Stomach (tissue), 9 donors: Measurements from ENCODE around the gene XPC. TPM values are rescaled to one million over a fixed set of nuclear protein-coding genes. Genes with fewer than 3 reads are reported as not detected.

Source experiments
- DNase-seq, 2 donors: peaks; one replicate each; pipeline versions ENCODE4 v3.0.0 to v3.0.0-alpha.2; 2013 to 2019
- H3K27ac ChIP-seq, 5 donors: fragments of 200-600 bp in 4 of 5; sonication (generic) in 4 of 5; one replicate each; pipeline ENCODE4 v1.5.1; 2013 to 2019; ENCODE audit warnings: mild to moderate bottlenecking in 1 of 5, moderate library complexity in 1 of 5
- H3K27me3 ChIP-seq, 3 donors: fragments of 200-600 bp; sonication (generic); one replicate each; pipeline ENCODE4 v1.5.1; 2017 to 2019; ENCODE audit warnings: mixed run types in 1 of 3
- H3K36me3 ChIP-seq, 4 donors: fragments of 200-600 bp; sonication (generic); 1 replicate in 3 of 4; 2 replicates in 1 of 4; pipeline ENCODE4 v1.5.1; 2016 to 2019
- H3K4me1 ChIP-seq, 4 donors: fragments of 200-600 bp; sonication (generic); one replicate each; pipeline ENCODE4 v1.5.1; 2016 to 2019
- H3K4me3 ChIP-seq, 4 donors: fragments of 200-600 bp; sonication (generic) in 3 of 4; one replicate each; pipeline ENCODE4 v1.5.1; 2016 to 2019; ENCODE audit warnings: mild to moderate bottlenecking in 1 of 4
- H3K9me3 ChIP-seq, 4 donors: fragments of 200-600 bp; sonication (generic); one replicate each; pipeline ENCODE4 v1.5.1; 2016 to 2019
- EP300 ChIP-seq: sonication (generic); formaldehyde crosslinking; IDR thresholded peaks from one replicate; pipeline ENCODE4 v1.6.1; 2017; ENCODE audit warnings: antibody characterized with exemption
- POLR2A ChIP-seq, 4 donors: fragments of 450-650 bp; IDR thresholded peaks; one replicate each; pipeline ENCODE4 v1.6.1; 2016; ENCODE audit warnings: antibody characterized with exemption in 4 of 4, control low read depth in 2 of 4, mild to moderate bottlenecking in 1 of 4, moderate library complexity in 1 of 4
- POLR2AphosphoS5 ChIP-seq, 3 donors: sonication (generic); formaldehyde crosslinking; IDR thresholded peaks; one replicate each; pipeline ENCODE4 v1.6.1; 2016; ENCODE audit warnings: antibody characterized with exemption in 3 of 3
- WGBS, 5 donors: extraction: QIAGEN DNeasy Blood & Tissue Kit in 3 of 5; methylation state at CpG; one replicate each; pipeline versions ENCODE4 v1.1.5 to v1.1.7; 2013 to 2018; 5-methylcytosine and 5-hydroxymethylcytosine counted together
- intact Hi-C: fragments of 100-400 bp; cut with DNase I; formaldehyde crosslinking; loops from one replicate; pipeline ENCODE4 v1.15.1; 2023; ENCODE audit warnings: low total_unique reads
- polyA plus RNA-seq, 3 donors: library from polyadenylated mRNA; stranded (reverse); fragments of 200-250 nt; gene quantifications; one replicate each; pipeline ENCODE4 v1.2.3, GENCODE V29; 2013
- total RNA-seq, 5 donors: library from RNA; depleted of rRNA; stranded (reverse); fragments of >200 nt; gene quantifications; one replicate each; pipeline versions ENCODE4 v1.1.0 to v1.2.3, GENCODE V29; 2014 to 2016
- TF ChIP-seq, protein P1 (sequence below), 7 experiments: fragments of 450-650 bp in 4 of 7; fragments of 200-600 bp in 3 of 7; sonication (generic) in 3 of 7; IDR thresholded peaks; one replicate each; pipeline ENCODE4 v1.5.1; 2016 to 2019; ENCODE audit warnings: antibody characterized with exemption in 7 of 7, control low read depth in 2 of 7, mild to moderate bottlenecking in 1 of 7
- donor health status: healthy with polysubstance abuse.
- donor health status: Bipolar disorder and iron deficiency.
- donor health status: healthy.

Gene XPC
- total and polyA plus RNA-seq, 8 donors, result 8.8 to 51.0 (median 36.2) TPM

DNA sequence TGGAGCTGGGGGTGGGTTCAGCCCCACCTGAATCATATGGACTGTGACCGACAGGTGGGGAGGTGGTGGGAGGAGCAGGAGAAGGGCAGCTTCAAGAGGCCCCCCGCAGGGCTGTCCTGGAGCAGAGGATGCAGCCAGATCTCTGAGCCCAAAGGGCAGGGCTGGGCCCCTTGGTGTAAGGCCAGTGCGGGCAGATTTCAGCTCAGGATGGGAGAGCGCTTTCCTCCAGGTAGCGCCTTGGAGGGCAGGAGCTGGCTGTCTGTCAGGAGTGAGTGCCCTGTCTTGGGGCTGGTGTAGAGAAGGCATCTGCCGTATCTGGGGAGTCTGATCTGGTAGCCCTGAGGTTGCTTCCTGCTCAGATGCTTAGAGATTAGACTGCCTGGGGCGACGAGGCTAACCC, 46.3 kb downstream of the XPC start:
- TF ChIP-seq POLR2AphosphoS5 (IDR thresholded peaks at IDR 0.05), result no peak
- TF ChIP-seq EP300, result no peak
- TF ChIP-seq POLR2A (IDR thresholded peaks at IDR 0.05), result no peak
- TF ChIP-seq, protein P1, sequence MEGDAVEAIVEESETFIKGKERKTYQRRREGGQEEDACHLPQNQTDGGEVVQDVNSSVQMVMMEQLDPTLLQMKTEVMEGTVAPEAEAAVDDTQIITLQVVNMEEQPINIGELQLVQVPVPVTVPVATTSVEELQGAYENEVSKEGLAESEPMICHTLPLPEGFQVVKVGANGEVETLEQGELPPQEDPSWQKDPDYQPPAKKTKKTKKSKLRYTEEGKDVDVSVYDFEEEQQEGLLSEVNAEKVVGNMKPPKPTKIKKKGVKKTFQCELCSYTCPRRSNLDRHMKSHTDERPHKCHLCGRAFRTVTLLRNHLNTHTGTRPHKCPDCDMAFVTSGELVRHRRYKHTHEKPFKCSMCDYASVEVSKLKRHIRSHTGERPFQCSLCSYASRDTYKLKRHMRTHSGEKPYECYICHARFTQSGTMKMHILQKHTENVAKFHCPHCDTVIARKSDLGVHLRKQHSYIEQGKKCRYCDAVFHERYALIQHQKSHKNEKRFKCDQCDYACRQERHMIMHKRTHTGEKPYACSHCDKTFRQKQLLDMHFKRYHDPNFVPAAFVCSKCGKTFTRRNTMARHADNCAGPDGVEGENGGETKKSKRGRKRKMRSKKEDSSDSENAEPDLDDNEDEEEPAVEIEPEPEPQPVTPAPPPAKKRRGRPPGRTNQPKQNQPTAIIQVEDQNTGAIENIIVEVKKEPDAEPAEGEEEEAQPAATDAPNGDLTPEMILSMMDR (IDR thresholded peaks at IDR 0.05), result no peak
- Histone ChIP-seq H3K36me3 (peaks cover 72 to 98% (median 88%) of the 10 kb centered on the region in 4 donors), H3K9me3 (no peaks in the 10 kb centered on the region), H3K4me3 (no peak overlapping the region), H3K4me1 (peaks cover 0 to 23% (median 4%) of the 10 kb centered on the region in 4 donors), H3K27me3 (no peaks in the 10 kb centered on the region), H3K27ac (no peak overlapping the region)
- intact Hi-C loops, result no loop called here
- DNase-seq, result no peak
- WGBS, 5 donors, result 87 to 93% (median 93%) methylated on average over 7 to 8 of the region's 8 CpGs

- peaks cover 7 to 23% (median 14%) of the 10 kb centered on the region in 4 donors for H3K4me1 ChIP-seq
- 77 to 90% (median 81%) methylated on average over 5 of the region's 5 CpGs for WGBS, 5 donors
- DNase-seq, result no peak
- intact Hi-C loops, result no loop called here
- H3K4me3 ChIP-seq, result no peak overlapping the region
- no peak for TF ChIP-seq POLR2AphosphoS5 (IDR thresholded peaks at IDR 0.05)
- TF ChIP-seq, protein P1 (IDR thresholded peaks at IDR 0.05), result no peak
- no peak for TF ChIP-seq POLR2A (IDR thresholded peaks at IDR 0.05)
- no peak for TF ChIP-seq EP300
- peaks cover 68 to 88% (median 80%) of the 10 kb centered on the region in 4 donors for H3K36me3 ChIP-seq
- no peaks in the 10 kb centered on the region for H3K27me3 ChIP-seq
- H3K9me3 ChIP-seq, result no peaks in the 10 kb centered on the region
- H3K27ac ChIP-seq, result no peak overlapping the region
Measured at GRCh38 chr3:14131134-14131533, 47.3 kb downstream of the XPC start.

GRCh38 chr3:14130707-14131106, 47.7 kb downstream of the XPC start:
- intact Hi-C loops, result no loop called here
- no peaks in the 10 kb centered on the region for H3K27me3 ChIP-seq
- H3K4me1 ChIP-seq, result peaks cover 10 to 28% (median 18%) of the 10 kb centered on the region in 4 donors
- DNase-seq, result no peak
- H3K36me3 ChIP-seq, result peaks cover 64 to 84% (median 76%) of the 10 kb centered on the region in 4 donors
- 97 to 99% (median 97%) methylated on average over 7 to 12 of the region's 12 CpGs for WGBS, 5 donors
- TF ChIP-seq POLR2A (IDR thresholded peaks at IDR 0.05) (no peak), EP300 (no peak), POLR2AphosphoS5 (IDR thresholded peaks at IDR 0.05) (no peak)
- TF ChIP-seq, protein P1 (IDR thresholded peaks at IDR 0.05), result no peak
- H3K9me3 ChIP-seq, result no peaks in the 10 kb centered on the region
- H3K4me3 ChIP-seq, result no peak overlapping the region
- H3K27ac ChIP-seq, result no peak overlapping the region

DNA sequence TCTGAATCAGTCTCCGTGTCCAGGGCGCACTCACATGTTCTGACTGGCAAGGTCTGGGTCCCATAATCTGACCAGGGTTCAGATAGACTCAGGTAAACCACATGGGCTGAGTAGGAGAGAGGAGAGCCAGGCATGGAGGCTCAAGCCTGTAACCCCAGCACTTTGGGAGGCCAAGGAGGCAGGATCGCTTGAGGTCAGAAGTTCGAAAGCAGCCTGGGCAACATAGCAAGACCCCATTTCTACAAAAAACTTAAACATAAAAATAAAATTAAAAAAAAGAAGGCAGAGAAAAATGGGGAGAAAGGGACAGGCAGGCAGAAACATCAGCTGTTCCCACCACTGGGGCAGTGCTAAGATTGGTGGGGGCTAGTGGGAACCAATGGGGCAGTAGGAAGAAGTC, 48.2 kb downstream of the XPC start:
- DNase-seq, result no peak
- Histone ChIP-seq H3K9me3 (no peaks in the 10 kb centered on the region), H3K27ac (no peak overlapping the region), H3K4me1 (peaks cover 10 to 29% (median 21%) of the 10 kb centered on the region in 4 donors), H3K27me3 (no peaks in the 10 kb centered on the region), H3K36me3 (peaks cover 59 to 79% (median 71%) of the 10 kb centered on the region in 4 donors), H3K4me3 (no peak overlapping the region)
- WGBS, 5 donors, result 90 to 97% (median 94%) methylated on average over 4 of the region's 4 CpGs
- intact Hi-C loops, result no loop called here
- TF ChIP-seq POLR2A (IDR thresholded peaks at IDR 0.05) (no peak), POLR2AphosphoS5 (IDR thresholded peaks at IDR 0.05) (no peak), EP300 (no peak)
- TF ChIP-seq, protein P1 (IDR thresholded peaks at IDR 0.05), result no peak
